Testis (tissue), 3 donors: ENCODE results near the gene HDAC6. TPM values are rescaled to one million over a fixed set of nuclear protein-coding genes. Genes with fewer than 3 reads are reported as not detected.

ENCODE experiments used
- DNase-seq: peaks from one replicate; pipeline ENCODE4 v3.0.0-alpha.2; 2019
- H3K27ac ChIP-seq, 2 donors: fragments of 200-600 bp; sonication (generic); one replicate each; pipeline ENCODE4 v1.5.1; 2019
- H3K27me3 ChIP-seq: fragments of 200-600 bp; sonication (generic); one replicate; pipeline ENCODE4 v1.5.1; 2019
- H3K36me3 ChIP-seq: fragments of 200-600 bp; sonication (generic); one replicate; pipeline ENCODE4 v1.5.1; 2017; ENCODE audit warnings: low read depth; ENCODE audit errors: missing control alignments
- H3K4me1 ChIP-seq: fragments of 200-600 bp; sonication (generic); one replicate; pipeline ENCODE4 v1.5.1; 2019
- H3K4me3 ChIP-seq, 2 donors: fragments of 200-600 bp; sonication (generic); one replicate each; pipeline ENCODE4 v1.5.1; 2017 to 2019
- H3K9me3 ChIP-seq: fragments of 200-600 bp; sonication (generic); one replicate; pipeline ENCODE4 v1.5.1; 2017
- POLR2A ChIP-seq: fragments of 450-650 bp; IDR thresholded peaks from one replicate; pipeline ENCODE4 v1.6.1; 2017; ENCODE audit warnings: antibody characterized with exemption, mild to moderate bottlenecking, moderate library complexity
- WGBS, 2 donors: methylation state at CpG; one replicate each; pipeline ENCODE4 v1.1.5; 2018; 5-methylcytosine and 5-hydroxymethylcytosine counted together
- intact Hi-C: fragments of 100-400 bp; cut with DNase I; formaldehyde crosslinking; loops from one replicate; pipeline ENCODE4 v1.15.1; 2023; ENCODE audit warnings: low total_unique reads
- polyA plus RNA-seq: library from polyadenylated mRNA; stranded (reverse); fragments of 350-450 nt; fragmentation: Illumina TruSeq; extraction: RNeasy Lipid Tissue Mini Kit (QIAGEN cat#74804); gene quantifications from one replicate; pipeline ENCODE4 v1.2.3, GENCODE V29; 2014; ENCODE audit warnings: low read depth, low replicate concordance; ENCODE audit not compliant: insufficient read depth
- total RNA-seq, 2 donors: library from RNA; depleted of rRNA; stranded (reverse); fragments of >200 nt; gene quantifications; one replicate each; pipeline ENCODE4 v1.2.3, GENCODE V29; 2016
- TF ChIP-seq, protein P1 (sequence below), 3 experiments: fragments of 450-650 bp in 2 of 3; fragments of 200-600 bp in 1 of 3; sonication (generic) in 1 of 3; IDR thresholded peaks; one replicate each; pipeline ENCODE4 v1.5.1; 2016 to 2019; ENCODE audit warnings: antibody characterized with exemption in 3 of 3, mild to moderate bottlenecking in 2 of 3, moderate library complexity in 1 of 3

HDAC6 gene
- total and polyA plus RNA-seq, 3 donors from 2014 or later, result 147 to 269 (median 223) TPM

DNA sequence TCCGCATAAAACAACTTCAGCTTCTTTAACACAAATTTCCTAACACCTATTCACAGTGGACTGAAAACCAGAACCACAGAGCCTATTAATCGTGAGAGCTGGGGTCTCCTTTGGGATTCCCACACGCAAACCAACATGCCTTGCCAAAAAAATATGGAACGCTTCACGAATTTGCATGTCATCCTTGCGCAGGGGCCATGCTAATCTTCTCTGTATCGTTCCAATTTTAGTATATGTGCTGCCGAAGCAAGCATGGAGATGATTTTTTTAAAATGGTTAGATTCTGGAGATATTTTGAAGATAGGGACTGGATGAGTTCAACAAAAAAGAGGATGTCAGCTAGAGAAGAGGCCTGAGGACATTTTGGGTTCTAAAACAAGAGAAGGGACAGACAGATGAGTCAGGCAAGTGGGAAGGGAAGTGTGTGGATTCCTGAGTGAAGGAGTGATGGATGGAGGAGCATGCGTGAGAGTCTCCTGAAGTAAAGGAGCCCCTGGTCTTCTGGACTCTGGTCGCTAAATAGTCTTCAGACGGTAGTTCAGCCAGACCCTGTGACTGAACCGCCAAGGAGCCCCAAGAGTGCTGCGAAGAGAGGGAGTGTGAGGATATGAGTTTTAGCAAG is 24.9 kb upstream of the HDAC6 start:
- WGBS, 2 donors, result 74 to 81% methylated on average over 12 to 13 of the region's 13 CpGs
- Histone ChIP-seq H3K27ac (no peak overlapping the region), H3K9me3 (no peaks in the 10 kb centered on the region), H3K27me3 (no peaks in the 10 kb centered on the region), H3K36me3 (no peaks in the 10 kb centered on the region), H3K4me3 (no peak overlapping the region), H3K4me1 (no peaks in the 10 kb centered on the region)
- DNase-seq, result no peak
- intact Hi-C loops, result no loop called here
- TF ChIP-seq, protein P1, sequence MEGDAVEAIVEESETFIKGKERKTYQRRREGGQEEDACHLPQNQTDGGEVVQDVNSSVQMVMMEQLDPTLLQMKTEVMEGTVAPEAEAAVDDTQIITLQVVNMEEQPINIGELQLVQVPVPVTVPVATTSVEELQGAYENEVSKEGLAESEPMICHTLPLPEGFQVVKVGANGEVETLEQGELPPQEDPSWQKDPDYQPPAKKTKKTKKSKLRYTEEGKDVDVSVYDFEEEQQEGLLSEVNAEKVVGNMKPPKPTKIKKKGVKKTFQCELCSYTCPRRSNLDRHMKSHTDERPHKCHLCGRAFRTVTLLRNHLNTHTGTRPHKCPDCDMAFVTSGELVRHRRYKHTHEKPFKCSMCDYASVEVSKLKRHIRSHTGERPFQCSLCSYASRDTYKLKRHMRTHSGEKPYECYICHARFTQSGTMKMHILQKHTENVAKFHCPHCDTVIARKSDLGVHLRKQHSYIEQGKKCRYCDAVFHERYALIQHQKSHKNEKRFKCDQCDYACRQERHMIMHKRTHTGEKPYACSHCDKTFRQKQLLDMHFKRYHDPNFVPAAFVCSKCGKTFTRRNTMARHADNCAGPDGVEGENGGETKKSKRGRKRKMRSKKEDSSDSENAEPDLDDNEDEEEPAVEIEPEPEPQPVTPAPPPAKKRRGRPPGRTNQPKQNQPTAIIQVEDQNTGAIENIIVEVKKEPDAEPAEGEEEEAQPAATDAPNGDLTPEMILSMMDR (IDR thresholded peaks at IDR 0.05), result no peak
- TF ChIP-seq POLR2A, result no peak

DNA sequence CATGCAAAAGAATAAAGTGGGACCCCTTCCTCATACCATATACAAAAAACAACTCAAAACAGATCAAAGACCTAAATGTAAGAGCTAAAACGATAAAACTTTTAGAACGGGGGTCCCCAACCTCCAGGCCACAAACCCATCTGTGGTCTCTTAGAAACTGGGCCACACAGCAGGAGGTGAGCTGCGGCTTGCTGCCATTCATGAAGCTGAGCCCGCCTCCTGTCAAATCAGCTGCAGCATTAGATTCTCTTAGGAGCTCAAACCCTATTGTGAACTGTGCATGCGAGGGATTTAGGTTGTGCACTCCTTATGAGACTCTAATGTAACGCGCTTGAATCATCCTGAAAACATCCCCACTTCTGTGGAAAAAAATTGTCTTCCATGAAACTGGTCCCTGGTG is 22.5 kb upstream of the HDAC6 start:
- Histone ChIP-seq H3K27me3 (no peaks in the 10 kb centered on the region), H3K9me3 (no peaks in the 10 kb centered on the region), H3K27ac (no peak overlapping the region), H3K4me1 (no peaks in the 10 kb centered on the region), H3K4me3 (no peak overlapping the region), H3K36me3 (no peaks in the 10 kb centered on the region)
- TF ChIP-seq, protein P1 (IDR thresholded peaks at IDR 0.05), result no peak
- 83 to 92% methylated on average over 4 to 6 of the region's 7 CpGs for WGBS, 2 donors
- no peak for DNase-seq
- intact Hi-C loops, result no loop called here

DNA sequence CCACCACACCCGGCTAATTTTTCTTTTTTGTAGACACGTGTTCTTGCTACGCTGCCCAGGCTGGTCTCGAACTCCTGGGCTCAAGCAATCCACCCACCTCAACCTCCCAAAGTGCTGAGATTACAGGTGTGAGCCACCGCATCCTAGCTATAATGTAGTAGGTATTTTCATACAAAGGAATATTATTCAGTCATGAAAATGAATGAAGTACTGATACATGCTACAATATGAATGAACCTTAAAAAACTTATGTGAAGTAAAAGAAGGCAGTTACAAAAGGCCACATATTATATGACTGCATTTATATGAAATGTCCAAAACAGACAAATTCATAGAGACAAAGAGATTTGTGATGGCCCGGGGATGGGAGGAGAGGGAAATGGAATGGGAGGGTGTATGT is 20.2 kb upstream of the HDAC6 start:
- H3K4me3 ChIP-seq, result no peak overlapping the region
- H3K36me3 ChIP-seq, result no peaks in the 10 kb centered on the region
- no peak overlapping the region for H3K27ac ChIP-seq
- TF ChIP-seq POLR2A, result no peak
- TF ChIP-seq, protein P1 (IDR thresholded peaks at IDR 0.05), result no peak
- no peak for DNase-seq
- H3K4me1 ChIP-seq, result no peaks in the 10 kb centered on the region
- WGBS, 2 donors, result 94 to 96% methylated on average over 6 of the region's 6 CpGs
- H3K27me3 ChIP-seq, result no peaks in the 10 kb centered on the region
- H3K9me3 ChIP-seq, result no peaks in the 10 kb centered on the region
- intact Hi-C loops, result no loop called here

DNA sequence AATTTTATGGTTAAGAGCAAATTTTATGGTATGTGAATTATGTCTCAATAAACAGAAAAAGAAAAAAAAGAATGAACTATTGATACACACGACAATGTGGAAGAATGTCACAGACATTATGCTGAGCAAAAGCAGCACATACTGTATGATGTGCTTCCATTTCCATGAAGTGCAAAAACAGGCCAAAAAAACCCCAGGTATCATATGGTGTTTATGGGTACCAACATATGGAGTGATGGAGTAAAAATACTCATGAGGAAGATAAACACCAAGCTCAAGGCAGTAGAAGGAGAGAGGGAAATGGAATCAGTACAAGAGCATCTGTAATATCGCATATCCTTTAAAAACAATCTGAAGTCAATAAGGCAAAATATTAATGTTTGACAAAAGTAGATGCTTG is 19.7 kb upstream of the HDAC6 start:
- Histone ChIP-seq H3K27me3 (no peaks in the 10 kb centered on the region), H3K4me1 (no peaks in the 10 kb centered on the region), H3K4me3 (no peak overlapping the region), H3K9me3 (no peaks in the 10 kb centered on the region), H3K36me3 (no peaks in the 10 kb centered on the region), H3K27ac (no peak overlapping the region)
- intact Hi-C loops, result no loop called here
- no peak for DNase-seq
- TF ChIP-seq, protein P1 (IDR thresholded peaks at IDR 0.05), result no peak
- no peak for TF ChIP-seq POLR2A
- 63 to 82% methylated on average over 2 of the region's 2 CpGs for WGBS, 2 donors

DNA sequence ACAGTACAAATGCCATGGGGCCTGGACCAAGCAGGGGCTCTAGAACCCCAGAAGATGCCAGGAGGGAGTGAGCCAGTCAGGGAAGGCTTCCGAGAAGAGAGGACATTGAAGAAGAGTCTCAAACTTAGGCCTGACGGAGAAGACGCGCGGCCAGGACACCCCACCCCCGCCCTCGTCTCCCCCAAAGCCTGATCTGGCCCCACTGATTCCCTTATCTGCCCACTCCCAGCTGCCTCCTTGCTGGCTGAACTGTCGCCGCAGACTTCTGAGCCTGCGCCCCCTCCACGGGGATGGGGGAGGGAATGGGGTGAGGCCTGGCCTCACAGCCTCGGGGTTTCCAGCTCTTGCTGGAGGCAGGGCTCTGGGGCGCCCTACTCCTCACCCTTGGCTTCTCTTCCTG is 19.1 kb upstream of the HDAC6 start:
- no peak overlapping the region for H3K4me3 ChIP-seq
- no peaks in the 10 kb centered on the region for H3K27me3 ChIP-seq
- intact Hi-C loops, result no loop called here
- H3K27ac ChIP-seq, result no peak overlapping the region
- H3K36me3 ChIP-seq, result no peaks in the 10 kb centered on the region
- no peak for TF ChIP-seq POLR2A
- TF ChIP-seq, protein P1 (IDR thresholded peaks at IDR 0.05), result no peak
- DNase-seq, result no peak
- no peaks in the 10 kb centered on the region for H3K4me1 ChIP-seq
- no peaks in the 10 kb centered on the region for H3K9me3 ChIP-seq
- 71% methylated on average over 11 of the region's 13 CpGs; no CpG with 5 or more reads in 1 of the 2 donors for WGBS, 2 donors
